ENCODE data around the gene DGKI. TPM values are rescaled to one million over a fixed set of nuclear protein-coding genes. Genes with fewer than 3 reads are reported as not detected.

Gene DGKI
- total RNA-seq, 4 donors from 2014 or later, result 0.02 to 1.8 (median 0.07) TPM; not detected in 1

DNA sequence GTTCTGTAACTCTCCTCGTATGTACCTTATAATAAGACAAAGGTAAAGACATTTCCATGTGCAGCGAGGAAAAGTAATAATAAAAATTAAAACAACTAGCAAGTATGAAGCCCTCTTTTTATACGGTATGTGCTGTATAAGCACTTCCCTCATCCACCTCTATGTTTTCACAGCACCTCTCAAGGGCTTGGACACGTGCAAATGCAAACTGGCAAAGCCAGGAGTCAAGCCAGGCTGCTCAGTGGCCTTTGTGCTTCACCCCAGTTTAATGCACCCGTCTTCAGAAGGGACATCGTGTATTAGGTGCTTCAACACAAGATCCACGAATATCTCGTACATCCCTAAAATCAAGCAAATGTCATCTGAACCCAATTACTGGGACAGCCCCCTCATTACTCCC lies 1.3 kb upstream of the DGKI start:
- no peaks in the 10 kb centered on the region for H3K36me3 ChIP-seq
- no peak for DNase-seq
- H3K27me3 ChIP-seq, result peaks cover 31 to 35% (median 32%) of the 10 kb centered on the region in 3 donors
- ATAC-seq, result no peak
- intact Hi-C loops (cut with DNase I; ENCODE audit: low total_unique reads) (no loop called here), in situ Hi-C loops (cut with MboI; ENCODE audit: low sequenced_read_pairs in 4 of 4) (no loop called here)
- H3K9me3 ChIP-seq, result no peaks in the 10 kb centered on the region
- no peak overlapping the region for H3K27ac ChIP-seq
- peaks cover 5 to 6% of the 10 kb centered on the region in 2 donors for H3K4me1 ChIP-seq
- no peak for TF ChIP-seq POLR2A (IDR thresholded peaks at IDR 0.05)
- TF ChIP-seq, protein P1, sequence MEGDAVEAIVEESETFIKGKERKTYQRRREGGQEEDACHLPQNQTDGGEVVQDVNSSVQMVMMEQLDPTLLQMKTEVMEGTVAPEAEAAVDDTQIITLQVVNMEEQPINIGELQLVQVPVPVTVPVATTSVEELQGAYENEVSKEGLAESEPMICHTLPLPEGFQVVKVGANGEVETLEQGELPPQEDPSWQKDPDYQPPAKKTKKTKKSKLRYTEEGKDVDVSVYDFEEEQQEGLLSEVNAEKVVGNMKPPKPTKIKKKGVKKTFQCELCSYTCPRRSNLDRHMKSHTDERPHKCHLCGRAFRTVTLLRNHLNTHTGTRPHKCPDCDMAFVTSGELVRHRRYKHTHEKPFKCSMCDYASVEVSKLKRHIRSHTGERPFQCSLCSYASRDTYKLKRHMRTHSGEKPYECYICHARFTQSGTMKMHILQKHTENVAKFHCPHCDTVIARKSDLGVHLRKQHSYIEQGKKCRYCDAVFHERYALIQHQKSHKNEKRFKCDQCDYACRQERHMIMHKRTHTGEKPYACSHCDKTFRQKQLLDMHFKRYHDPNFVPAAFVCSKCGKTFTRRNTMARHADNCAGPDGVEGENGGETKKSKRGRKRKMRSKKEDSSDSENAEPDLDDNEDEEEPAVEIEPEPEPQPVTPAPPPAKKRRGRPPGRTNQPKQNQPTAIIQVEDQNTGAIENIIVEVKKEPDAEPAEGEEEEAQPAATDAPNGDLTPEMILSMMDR (IDR thresholded peaks at IDR 0.05 in 4 of 5, conservative IDR thresholded peaks at IDR 0.05 in 1 of 5), result no peak
- H3K4me3 ChIP-seq, result no peak overlapping the region

DNA sequence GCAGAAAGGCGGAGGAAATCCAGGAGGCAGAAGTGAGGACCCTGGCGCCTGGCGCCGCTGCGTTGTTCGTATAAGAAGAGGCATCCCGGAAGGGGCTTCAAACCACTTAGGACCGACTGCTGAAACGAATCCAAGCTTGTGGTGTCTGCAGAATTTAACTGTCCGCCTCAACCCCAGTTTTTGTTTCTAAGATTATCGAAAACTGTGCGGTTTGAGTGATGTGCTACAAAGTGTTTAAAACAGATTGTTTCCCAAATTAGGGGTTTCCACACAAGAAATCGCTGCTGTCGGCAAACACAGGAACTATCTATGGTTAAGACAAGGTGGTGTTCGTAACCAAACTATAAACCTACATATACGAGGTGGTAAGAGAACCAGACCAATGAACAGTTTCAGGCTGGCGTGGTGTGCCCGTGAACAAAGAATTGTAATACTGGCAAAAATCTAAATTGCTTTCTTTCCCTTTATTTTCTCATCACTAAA lies 835 bp upstream of the DGKI start:
- no peak for TF ChIP-seq POLR2A (IDR thresholded peaks at IDR 0.05)
- TF ChIP-seq, protein P1 (IDR thresholded peaks at IDR 0.05 in 4 of 5, conservative IDR thresholded peaks at IDR 0.05 in 1 of 5), result no peak
- H3K27ac ChIP-seq, result no peak overlapping the region
- H3K4me1 ChIP-seq, result peaks cover 5 to 6% of the 10 kb centered on the region in 2 donors
- H3K36me3 ChIP-seq, result no peaks in the 10 kb centered on the region
- ATAC-seq (no peak), DNase-seq (no peak)
- no peaks in the 10 kb centered on the region for H3K9me3 ChIP-seq
- intact Hi-C loops (cut with DNase I; ENCODE audit: low total_unique reads) (no loop called here), in situ Hi-C loops (cut with MboI; ENCODE audit: low sequenced_read_pairs in 4 of 4) (no loop called here)
- H3K4me3 ChIP-seq, result peak overlapping the region in 2 of 4 donors; percentile 20 to 50
- peaks cover 31 to 35% (median 32%) of the 10 kb centered on the region in 3 donors for H3K27me3 ChIP-seq

DNA sequence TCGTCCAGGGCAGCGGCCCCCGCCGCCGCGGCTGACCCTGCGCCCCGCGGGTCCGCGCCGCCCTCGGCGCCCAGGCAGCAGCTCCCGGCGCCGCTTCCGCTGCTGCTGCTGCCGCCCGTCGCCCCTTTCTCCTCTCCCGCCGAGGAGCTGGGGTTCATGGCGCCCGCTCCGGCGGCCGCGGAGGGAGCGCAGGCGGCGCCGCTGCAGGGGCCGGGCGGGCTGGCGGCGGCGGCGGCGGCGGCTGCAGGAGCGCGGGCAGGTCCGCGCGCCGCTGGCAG lies 286 bp downstream of the DGKI start:
- TF ChIP-seq, protein P1 (IDR thresholded peaks at IDR 0.05 in 4 of 5, conservative IDR thresholded peaks at IDR 0.05 in 1 of 5), result no peak
- TF ChIP-seq POLR2A (IDR thresholded peaks at IDR 0.05), result no peak
- Histone ChIP-seq H3K9me3 (no peaks in the 10 kb centered on the region), H3K27me3 (peaks cover 31 to 35% (median 32%) of the 10 kb centered on the region in 3 donors), H3K36me3 (no peaks in the 10 kb centered on the region), H3K4me3 (peak overlapping the region in 1 of 4 donors; percentile 33), H3K27ac (no peak overlapping the region), H3K4me1 (peaks cover 5 to 6% of the 10 kb centered on the region in 2 donors)
- DNase-seq, result no peak
- no peak for ATAC-seq
- intact Hi-C loops (cut with DNase I; ENCODE audit: low total_unique reads) (no loop called here), in situ Hi-C loops (cut with MboI; ENCODE audit: low sequenced_read_pairs in 4 of 4) (no loop called here)

DNA sequence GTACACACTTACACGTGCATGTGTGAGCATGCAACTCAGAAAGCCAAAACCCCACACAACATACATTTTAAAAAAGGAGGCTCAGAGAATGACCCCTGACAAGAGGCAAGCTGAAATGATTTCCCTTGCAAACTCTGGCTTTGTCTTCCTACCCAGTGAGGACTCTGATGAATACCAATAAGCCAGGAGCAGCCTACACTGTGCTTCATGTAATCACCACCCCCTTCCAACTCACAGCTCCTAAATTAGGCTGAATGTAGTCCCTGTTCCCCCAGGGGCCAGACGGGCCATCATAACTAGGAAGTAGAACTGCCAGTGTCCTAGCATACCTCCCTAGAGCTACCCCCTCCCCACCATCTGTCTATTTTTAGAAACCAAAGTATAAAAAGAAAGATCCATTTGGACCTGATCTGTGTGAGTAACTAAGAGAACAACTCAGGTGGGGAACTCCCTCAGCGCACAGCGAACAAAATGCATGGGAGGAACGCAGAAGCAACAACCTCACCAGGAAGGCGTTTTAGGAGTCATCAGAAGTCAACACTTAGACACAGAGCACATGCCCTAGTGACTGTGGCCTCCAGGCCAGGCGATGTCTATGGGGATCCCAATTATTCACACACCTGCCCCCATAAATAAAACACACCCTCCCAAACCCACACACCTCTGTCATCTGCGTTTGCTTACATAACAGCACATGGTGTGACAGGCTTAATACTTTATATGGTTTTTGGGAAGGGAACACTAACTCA lies 1.9 kb downstream of the DGKI start:
- no peak for ATAC-seq
- no peaks in the 10 kb centered on the region for H3K36me3 ChIP-seq
- H3K27me3 ChIP-seq, result peaks cover 31 to 35% (median 32%) of the 10 kb centered on the region in 3 donors
- peaks cover 5 to 6% of the 10 kb centered on the region in 2 donors for H3K4me1 ChIP-seq
- TF ChIP-seq, protein P1 (IDR thresholded peaks at IDR 0.05 in 4 of 5, conservative IDR thresholded peaks at IDR 0.05 in 1 of 5), result no peak
- no peak for TF ChIP-seq POLR2A (IDR thresholded peaks at IDR 0.05)
- intact Hi-C loops (cut with DNase I; ENCODE audit: low total_unique reads) (no loop called here), in situ Hi-C loops (cut with MboI; ENCODE audit: low sequenced_read_pairs in 4 of 4) (no loop called here)
- DNase-seq, result no peak
- no peak overlapping the region for H3K4me3 ChIP-seq
- H3K9me3 ChIP-seq, result no peaks in the 10 kb centered on the region
- H3K27ac ChIP-seq, result no peak overlapping the region
